GM12873 (cell line): ENCODE data around the gene C2CD4D.

Experiments
- CTCF ChIP-seq: IDR thresholded peaks from 2 replicates; pipeline ENCODE4 v1.5.1; 2012; ENCODE audit warnings: low read depth, mild to moderate bottlenecking, moderate library complexity, low read length, control low read depth; ENCODE audit not compliant: insufficient read depth; ENCODE audit errors: missing control alignments

The C2CD4D gene

GRCh38 chr1:151814426-151814825 is 25.2 kb downstream of the C2CD4D start:
- no peak for TF ChIP-seq CTCF

GRCh38 chr1:151813271-151813977 is 26.2 kb downstream of the C2CD4D start:
- TF ChIP-seq CTCF, result no peak

GRCh38 chr1:151811181-151811580 is 28.4 kb downstream of the C2CD4D start:
- TF ChIP-seq CTCF, result no peak

- no peak for TF ChIP-seq CTCF
Observed at GRCh38 chr1:151809985-151810556, 29.5 kb downstream of the C2CD4D start.

- TF ChIP-seq CTCF, result no peak
Observed at GRCh38 chr1:151809290-151809984, 30.2 kb downstream of the C2CD4D start.

GRCh38 chr1:151807766-151808165 is 31.9 kb downstream of the C2CD4D start:
- no peak for TF ChIP-seq CTCF

- TF ChIP-seq CTCF, result no peak
Observed at GRCh38 chr1:151807131-151807530, 32.5 kb downstream of the C2CD4D start.
